Spleen (tissue), 7 donors: ENCODE measurements around the gene SAMD8.

ENCODE experiments used
- CTCF ChIP-seq, 11 experiments: fragments of 200-600 bp in 7 of 11; fragments of 450-650 bp in 4 of 11; sonication (generic) in 4 of 11; IDR thresholded peaks in 8 of 11; conservative IDR thresholded peaks in 3 of 11; 1 replicate in 7 of 11; 2 replicates in 4 of 11; pipeline versions ENCODE4 v1.4.0 to v1.8.0; 2016 to 2021; ENCODE audit warnings: antibody characterized with exemption in 11 of 11, inconsistent platforms in 4 of 11, mild to moderate bottlenecking in 1 of 11
- POLR2A ChIP-seq, 3 donors: fragments of 450-650 bp; IDR thresholded peaks; one replicate each; pipeline ENCODE4 v1.5.1; 2017; ENCODE audit warnings: antibody characterized with exemption in 3 of 3, mild to moderate bottlenecking in 1 of 3
- POLR2AphosphoS5 ChIP-seq, 3 donors: sonication (generic); formaldehyde crosslinking; IDR thresholded peaks; one replicate each; pipeline ENCODE4 v1.5.1; 2017; ENCODE audit warnings: antibody characterized with exemption in 3 of 3
- donor health status: DM: no; HTN: no; CAD: no; lungs with moderate emphysema.
- donor health status: DM: no; HTN: no; CAD: no.
- donor health status: DM: no; HTN: no; CAD: no.

GRCh38 chr10:75226656-75227055 is 115.2 kb downstream of the SAMD8 start:
- TF ChIP-seq CTCF (IDR thresholded peaks at IDR 0.05 in 8 of 11, conservative IDR thresholded peaks at IDR 0.05 in 3 of 11) (no peak), POLR2A (IDR thresholded peaks at IDR 0.05) (no peak), POLR2AphosphoS5 (IDR thresholded peaks at IDR 0.05) (no peak)
